Measurements from ENCODE around the gene BTF3.
A peak's percentile ranks its signal among the peaks of the same experiment; 100 is the strongest.
"Not testable (repeated sequence)": the region's sequence is repeated elsewhere in the genome, so short reads cannot be mapped to it uniquely, and the experiment has no call there.

Gene BTF3

DNA sequence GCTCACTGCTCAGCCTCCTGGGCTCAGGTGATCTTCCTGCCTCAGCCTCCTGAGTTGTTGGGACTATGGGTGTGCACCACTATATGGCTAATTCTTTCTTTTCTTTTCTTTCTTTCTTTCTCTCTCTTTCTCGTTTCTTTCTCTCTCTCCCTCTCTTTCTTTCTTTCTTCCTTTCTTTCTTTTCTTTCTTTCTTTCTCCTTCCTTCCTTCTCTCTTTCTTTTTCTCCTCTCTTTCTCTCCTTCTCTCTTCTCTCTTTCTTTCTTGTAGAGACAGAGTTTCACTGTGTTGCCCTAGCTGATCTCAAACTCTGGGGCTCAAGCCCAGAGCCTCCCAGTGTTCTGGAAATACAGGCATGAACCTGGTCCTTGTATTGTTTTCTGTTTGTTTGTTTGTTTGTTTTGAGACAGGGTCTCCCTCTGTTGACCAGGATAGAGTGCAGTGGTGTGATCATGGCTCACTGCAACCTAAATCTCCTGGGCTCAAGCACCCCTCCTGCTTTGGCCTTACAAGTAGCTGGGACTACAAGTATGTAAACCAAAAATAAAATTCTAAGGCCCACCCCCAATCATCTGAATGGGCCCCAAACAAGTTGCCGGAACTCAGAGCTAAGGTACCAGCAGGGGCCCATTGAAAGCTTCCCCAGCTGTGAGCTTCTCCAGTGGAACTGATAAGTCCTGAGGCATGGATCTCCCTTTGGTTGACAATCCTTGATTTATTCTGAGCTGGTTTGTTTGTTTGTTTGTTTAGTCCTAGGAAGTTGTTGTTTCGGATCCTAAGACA, 11.9 kb upstream of the BTF3 start:
- DNase-seq (ENCODE audit: low spot score), result no peak

DNA sequence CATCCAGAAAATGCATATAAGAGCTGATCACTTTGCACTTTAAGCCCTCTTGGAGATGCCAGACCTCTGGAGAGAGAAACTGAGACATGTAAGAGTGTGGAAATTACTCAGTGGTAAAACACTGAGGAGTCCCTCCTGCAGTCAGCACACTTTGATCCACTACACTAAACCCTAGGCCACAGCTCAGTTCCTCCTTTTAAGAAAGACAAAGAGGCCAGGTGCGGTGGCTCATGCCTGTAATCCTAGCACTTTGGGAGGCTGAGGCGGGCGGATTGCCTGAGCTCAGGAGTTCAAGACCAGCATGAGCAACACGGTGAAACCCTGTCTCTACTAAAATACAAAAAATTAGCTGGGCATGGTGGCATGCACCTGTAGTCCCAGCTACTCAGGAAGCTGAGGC, 11.0 kb upstream of the BTF3 start:
- not testable (repeated sequence) for DNase-seq (ENCODE audit: low spot score)

DNA sequence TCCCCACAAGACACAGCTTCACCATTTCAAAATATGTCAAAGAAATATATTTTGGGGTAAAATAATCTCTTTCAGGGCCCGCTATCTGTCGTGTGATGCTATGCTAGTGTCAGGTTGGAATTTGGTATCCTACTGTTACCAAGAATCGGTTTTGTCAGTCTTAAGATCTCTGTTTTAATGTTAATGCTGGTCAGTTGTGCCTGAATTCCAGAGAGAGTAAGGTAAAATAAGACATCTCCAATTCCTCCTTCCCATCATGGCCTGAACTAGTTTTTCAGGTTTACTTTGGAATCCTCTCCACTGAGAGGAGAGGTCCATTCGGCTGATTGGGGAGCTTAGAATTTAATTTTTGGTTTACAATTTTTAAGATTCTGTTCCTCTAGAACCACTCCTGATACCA, 10.4 kb upstream of the BTF3 start:
- no peak for DNase-seq (ENCODE audit: low spot score)

DNA sequence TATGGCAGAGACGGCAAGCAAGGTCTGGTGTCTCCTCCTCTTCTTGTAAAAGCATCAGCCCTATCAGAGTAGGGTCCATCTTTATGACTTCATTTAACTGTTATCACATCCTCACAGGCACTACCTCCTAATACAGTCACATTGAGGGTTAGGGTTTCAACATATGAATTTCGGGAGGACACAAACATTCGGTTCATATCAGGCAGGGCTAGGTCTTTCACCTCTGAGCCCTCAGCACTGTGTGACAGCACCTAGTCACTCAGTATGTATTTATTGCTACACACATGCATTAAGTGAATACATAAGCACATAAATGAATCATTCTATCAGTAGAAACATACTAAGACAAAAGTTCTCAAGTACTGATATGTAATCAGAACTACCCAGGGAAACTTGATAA, 9.4 kb upstream of the BTF3 start:
- no peak for DNase-seq (ENCODE audit: low spot score)

DNA sequence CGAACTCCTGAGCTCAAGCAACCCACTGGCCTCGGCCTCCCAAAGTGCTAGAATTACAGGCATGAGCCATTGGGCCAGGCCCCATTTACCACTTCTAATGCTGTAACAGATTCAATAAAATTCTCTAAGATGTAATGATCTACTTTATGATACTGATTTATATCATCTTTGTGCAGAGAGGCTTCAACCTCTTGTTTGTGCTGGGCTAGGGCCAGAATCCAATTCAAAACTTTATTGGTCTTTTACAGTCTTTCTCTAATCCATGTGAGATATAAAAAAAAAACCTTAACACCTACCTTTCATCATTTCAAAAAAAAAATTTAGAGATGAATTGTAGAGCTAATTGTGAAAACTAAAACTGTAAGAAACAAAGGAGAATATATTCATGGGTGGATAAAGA, 8.2 kb upstream of the BTF3 start:
- no peak for DNase-seq (ENCODE audit: low spot score)

DNA sequence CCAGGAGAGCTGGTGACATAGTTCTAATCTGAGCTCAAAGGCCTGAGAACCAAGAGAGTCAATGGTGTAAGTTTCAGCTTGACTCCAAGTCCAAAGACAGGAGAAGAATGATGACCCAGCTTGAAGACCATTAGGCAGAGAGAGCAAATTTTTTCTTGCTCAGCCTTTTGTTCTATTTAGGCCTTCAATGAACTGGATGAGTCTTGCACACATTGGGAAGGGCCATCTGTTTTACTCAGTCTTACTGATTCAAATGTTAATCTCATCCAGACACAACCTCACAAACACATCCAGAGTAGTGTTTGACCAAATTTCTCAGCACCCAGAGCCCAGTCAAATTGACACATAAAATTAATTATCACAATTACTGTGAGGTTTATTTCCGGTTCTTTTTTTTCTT, 7.1 kb upstream of the BTF3 start:
- DNase-seq (ENCODE audit: low spot score), result no peak

DNA sequence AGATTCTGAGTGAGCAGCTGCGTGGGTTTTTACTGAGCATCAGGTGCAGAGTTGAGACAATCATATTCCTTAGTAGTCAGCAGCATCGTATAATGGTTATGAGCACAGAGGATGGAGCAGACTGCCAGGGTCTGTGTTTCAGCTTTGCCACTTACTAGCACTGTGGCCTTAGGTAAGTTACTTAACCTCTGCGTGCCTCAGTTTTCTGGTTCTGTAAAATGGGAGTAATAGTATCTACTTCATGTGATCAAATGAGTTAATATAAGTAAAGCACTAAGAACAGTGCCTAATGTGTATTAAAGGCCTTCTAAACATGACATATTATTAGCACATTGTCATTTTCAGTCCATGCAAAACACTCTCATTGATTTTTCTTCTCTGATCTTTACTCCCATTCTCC, 4.8 kb upstream of the BTF3 start:
- no peak for DNase-seq (ENCODE audit: low spot score)

DNA sequence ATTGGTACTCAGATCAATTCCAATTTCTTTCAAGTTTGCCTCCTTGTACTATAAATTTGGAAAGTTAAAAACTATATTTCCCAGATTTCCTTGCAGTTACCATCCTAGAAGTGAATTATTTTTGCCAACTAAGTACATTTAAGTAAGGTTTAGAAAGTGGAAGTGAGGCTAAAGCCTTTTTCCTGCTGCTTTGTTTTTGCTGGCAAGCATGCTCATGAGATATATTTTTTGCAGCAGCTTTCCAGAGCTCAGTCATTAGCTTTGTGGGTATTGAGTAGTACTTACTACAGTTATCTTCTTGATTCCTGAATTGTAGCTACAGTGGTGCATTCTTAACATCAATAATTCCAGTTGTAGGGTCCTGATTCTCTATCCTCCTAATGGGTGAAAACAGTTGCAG, 3.5 kb upstream of the BTF3 start:
- no peak for DNase-seq (ENCODE audit: low spot score)

DNA sequence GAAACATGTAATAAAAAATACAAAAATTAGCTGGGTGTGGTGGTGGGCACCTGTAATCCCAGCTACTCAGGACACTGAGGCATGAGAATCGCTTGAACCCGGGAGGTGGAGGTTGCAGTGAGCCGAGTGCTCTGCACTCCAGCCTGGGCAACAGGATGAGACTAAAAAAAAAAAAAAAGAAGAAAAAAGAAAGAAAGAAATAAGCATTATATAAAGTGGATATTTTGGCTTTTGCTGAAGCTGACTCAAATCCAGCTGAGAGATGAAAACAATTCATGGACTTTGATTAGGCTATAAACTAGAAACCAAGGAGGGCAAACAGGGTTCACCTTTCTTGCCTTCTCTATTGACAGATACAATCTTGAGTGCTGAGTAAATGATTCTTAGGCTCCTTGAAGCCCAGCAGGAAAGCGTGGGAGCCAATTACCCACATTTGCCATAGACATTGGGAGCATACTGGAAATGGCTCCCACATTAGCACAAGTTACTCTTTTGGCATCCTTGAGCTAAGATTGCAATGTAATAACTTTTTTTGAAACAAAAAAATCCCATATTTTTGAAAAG, 2.4 kb upstream of the BTF3 start:
- no peak for DNase-seq (ENCODE audit: low spot score)

DNA sequence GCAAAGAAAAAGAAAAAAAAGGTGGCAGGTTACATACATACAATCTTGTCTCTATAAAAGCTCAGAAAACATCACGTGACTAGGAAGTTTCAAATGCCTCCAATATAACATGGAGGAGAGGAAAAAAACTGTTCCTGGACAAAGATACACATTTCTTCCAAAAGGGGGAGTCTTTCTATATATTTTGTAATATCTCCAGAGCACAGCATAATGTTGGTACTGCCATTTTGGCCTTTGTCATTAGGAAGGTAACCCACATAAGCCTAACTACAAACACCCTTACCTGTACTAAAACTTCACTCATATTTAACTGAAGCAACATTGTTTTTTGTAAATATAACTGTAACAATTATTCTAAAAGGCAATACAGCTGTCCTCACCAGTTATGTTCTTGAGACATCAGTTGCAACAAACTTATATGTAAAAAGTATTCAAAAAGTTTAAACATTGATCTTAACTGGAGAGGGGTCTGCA, 1.2 kb upstream of the BTF3 start:
- no peak for DNase-seq (ENCODE audit: low spot score)

DNA sequence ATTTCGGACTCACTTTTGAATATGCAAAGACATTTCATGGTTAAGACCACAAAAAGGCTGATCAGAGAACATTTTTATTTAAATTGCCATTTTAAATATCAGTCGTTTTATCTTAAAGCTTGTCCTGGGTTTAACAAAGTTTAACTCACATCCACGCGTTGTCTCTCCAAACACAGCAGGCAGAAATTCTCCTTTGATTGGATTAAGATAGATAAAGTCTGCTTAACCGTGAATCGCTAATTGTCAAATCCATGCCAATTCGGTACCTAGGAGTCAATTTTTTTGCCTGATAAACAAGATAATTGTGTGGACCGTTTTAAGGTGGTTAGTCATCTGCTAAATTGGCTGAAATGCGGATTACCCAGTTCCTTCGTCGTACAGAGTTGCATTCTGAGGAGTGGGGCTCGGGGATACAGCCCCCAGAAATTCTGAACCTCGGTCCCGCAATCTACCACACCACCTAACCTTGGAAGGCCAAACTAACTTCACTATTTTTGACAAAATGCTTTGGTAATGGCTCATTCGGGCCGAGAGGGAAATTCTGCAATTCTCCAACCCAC, 665 bp upstream of the BTF3 start:
- no peak for DNase-seq (ENCODE audit: low spot score)

DNA sequence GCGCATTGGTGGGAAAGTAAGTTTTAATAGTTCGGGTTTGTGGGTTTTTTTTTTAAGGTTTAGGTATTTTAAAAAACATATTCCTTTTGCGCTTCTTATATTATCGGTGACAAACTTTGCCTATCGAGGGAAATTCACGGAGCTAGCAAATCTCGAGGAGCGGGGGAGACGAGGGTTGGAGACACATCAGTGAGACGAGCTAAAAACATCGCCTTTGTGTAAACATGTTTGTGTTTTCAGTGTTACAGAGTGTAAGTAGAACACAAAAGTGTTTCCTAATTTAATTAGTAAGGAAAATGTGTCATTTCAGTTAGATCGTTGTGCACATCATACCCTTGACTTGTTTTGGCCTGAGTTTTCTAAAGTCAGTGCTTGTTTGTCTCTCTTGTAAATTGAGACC, 945 bp downstream of the BTF3 start:
- no peak for DNase-seq (ENCODE audit: low spot score)

DNA sequence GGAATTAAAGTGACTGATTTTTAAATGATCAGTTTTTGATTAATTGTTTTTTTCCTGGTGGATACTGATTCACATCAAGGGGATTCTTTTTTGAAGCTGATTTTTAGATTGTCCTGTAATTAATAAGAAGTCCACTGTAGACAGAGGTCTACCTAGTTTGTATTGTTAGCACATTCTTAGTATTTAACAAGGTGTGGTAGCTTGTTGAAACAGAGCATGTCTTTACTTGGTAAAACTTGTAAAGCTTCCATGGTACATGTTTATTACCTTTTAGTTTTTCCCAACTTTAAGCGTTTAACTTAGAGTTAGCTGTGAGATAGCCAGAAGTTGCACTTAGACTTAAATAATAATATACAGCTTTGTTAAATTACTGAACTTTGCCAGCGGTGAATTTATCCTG, 1.5 kb downstream of the BTF3 start:
- no peak for DNase-seq (ENCODE audit: low spot score)

DNA sequence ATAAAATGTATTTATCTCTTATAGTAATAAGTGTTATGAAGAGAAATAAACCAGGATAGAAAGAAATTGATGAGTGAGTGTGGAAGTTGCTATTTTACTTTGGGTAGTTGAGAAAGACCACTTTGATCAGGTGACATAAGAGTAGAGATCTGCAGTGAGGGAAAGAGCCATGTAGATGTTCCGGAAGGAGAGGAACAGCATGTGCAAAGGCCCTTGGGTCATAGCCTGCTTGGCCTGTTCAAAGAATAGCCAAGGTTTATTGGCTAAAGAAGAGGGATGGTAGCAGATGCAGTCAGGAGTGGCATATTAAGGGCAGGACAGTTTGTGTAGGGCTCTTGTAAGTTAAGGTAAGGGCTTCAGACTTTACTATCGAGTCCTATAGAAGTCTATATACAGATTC, 3.2 kb downstream of the BTF3 start:
- DNase-seq (ENCODE audit: low spot score), result no peak

DNA sequence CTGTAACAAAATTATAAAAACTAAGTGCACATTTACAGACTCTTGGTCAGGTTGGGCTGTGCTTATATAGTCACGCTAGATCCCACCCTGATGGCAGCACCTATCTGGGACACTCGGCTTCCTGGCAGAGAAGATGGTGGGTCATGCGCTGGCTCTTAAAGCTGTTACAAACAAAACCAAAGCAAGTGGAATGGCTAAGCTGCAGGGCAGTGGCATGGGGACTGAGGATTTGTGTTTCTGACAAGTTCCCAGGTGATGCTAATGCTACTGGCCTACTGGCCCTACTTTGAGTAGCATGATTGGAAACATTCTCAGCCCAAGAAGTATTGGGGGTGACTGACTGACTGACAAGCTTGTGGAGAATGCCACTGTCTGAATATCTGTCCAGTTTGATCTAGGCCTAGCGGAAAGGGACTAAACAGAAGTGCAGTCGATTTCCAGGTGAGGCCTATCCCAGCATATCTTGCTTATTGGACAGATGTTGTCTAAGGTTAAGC, 8.3 kb downstream of the BTF3 start:
- DNase-seq (ENCODE audit: low spot score), result no peak

DNA sequence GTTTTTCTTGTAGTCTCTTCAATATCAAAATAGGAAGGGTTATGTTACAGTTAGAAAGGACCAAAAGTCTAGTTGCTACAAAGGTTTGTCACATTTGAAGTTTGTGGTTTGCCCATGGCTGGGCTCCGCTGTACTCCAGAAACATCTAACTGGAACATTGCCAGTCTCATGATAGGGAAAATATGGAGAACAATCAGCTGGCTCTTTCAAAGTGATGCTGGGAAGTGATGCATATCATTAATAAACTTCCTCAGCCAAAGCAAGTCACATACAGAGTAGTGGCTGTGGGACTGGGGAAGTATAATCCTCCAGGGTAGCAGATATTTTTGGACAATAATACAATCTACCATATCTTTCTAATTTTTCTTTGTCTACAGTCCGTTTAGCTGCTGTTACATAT, 8.8 kb downstream of the BTF3 start:
- DNase-seq (ENCODE audit: low spot score), result no peak

DNA sequence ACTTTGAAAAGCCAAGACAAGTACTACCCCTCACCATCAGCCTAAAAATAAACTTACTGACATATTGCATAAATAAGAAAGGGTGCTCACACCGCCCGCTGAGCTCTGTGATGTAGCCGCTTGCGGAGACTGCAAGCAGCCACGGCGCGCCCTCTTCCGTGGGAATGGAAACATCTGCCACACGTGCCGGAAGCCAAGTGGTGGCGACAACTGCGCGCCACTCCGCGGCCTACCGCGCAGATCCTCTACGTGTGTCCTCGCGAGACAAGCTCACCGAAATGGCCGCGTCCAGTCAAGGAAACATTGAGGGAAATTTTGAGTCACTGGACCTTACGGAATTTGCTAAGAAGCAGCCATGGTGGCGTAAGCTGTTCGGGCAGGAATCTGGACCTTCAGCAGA, 10.3 kb downstream of the BTF3 start:
- DNase-seq (ENCODE audit: low spot score), result not testable (repeated sequence)

DNA sequence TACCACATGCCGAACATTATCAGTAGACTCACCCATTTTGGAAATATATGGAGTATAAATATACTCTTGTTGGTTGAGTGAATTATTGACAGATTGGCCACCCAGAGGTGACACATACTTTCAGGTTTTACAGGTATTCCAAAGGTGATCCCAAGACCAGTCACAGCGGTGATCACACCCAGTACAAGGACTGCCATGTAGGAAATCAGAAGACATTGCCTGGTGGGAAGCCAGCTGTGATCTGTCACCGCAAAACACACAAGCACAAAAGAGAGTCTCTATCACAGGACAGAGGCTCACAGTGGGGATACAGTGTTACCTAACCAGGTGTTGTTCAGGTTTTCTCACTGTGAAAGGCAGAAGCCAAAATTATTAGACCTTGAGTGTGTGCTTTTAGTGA, 15.8 kb downstream of the BTF3 start:
- no peak for DNase-seq (ENCODE audit: low spot score)

DNA sequence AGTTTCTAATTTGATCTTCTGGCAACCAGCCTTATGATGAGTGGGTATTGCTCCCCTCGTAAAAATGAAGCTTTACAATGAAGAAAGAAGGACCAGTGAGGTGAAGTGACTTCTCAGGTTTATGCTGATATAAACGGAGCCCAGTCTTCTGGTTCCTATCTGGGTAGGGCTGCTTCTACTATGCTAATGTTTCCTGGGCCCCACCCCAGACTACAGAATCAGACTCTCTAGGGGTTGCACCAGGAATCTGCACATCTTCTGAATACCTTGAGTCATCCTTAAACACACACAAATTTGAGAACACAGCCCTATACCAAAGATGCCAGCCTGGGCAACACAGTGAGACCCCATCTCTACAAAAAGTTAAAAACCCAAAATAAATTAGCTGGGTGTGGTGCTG, 16.2 kb downstream of the BTF3 start:
- DNase-seq (ENCODE audit: low spot score), result no peak

DNA sequence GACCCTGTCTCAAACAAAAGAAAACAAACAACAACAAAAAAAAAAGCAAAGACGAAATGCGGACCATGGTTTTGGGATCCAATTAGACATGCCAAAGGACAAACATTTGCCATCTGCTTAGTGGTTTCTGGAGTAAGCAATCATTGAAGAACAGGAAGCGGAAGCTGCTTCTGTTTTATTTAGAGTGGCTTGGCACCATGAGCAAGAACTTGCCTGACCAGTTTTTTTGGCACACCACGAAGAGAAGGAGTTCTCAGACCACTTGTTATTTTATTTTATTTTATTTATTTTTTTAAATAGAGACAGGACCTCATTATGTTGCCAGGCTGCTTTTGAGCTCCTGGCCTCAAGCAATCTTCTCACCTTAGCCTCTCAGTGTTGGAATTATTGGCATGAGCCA, 17.0 kb downstream of the BTF3 start:
- DNase-seq (ENCODE audit: low spot score), result no peak

DNA sequence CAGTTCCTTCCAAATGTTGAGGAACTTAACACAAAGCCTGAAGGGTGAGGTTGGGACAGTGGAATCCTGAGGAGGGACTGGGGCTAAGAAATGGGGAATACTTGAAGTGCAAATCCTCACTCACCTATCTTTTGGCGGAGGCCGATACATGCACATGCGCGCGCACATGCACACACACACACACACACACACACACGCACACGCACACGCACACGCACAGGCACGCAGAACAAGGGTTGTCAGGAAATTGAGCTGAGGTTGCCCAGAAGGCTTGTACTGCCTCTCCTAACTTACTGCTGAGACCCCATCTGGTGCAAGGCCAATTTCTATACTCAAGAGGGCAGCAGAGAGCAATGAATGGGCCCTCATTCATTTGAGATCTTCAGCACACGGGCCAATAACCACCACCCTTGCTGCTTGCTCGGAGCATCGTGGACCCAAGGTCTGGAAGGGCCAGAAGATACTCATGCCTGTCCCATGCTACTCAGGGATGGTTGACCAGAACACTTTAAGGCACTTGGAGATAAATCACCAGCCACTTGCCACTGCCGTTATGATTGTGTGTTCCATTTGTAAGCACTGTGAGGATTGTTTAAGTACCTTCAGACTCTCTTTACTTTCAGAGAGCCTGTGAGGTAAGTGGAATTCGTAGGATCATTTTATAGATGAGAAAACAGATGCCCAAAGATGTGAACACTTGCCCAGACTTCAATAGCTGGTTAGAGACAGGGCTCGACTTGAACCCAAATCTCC, 21.5 kb downstream of the BTF3 start:
- peak; percentile 87 for DNase-seq (ENCODE audit: low spot score)

DNA sequence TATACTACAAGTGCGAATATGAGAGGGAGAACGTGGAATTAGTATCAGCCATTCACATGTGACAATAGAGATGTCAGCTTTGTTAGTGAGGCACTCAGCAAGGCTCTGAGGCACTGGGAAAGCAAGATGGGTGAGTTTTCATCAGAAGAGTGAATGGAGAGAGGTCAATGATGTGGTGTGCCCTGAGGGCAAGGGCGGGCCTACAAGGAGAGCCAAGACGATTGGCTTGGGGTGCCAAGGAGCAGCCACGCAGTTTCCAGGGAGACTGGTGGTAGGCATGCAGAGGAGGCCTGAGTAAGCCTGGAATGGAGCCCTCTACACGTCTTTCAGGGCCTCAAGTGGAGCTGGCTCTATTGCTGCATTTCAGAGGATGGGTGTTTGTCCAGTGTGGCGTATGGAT, 24.7 kb downstream of the BTF3 start:
- no peak for DNase-seq (ENCODE audit: low spot score)

DNA sequence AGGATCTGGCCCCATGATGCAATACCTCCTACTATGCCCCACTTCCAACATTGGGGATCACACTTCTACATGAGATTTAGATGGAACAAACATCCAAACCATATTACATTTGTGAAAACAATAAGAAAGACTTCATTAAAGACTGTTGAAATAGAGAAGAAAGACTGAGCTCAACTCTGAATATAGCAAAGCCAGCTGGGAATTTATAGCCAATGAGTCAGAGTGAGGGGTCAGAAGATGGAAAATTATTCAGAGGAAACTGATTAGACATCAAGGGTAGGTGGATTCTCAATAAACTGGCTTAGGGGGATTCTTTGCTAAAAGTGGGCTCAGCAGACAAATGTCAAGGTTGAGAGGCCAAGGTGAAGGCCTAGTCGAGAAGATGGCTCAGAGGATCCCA, 25.6 kb downstream of the BTF3 start:
- no peak for DNase-seq (ENCODE audit: low spot score)

Data from Ammon's horn (tissue), 1 donor.